Jurkat, Clone E6-1 (cell line): ENCODE data around the gene SOX30.

Experiments used
- DNase-seq: peaks from one replicate; pipeline ENCODE4 v3.0.0-alpha.2; 2011; ENCODE audit warnings: low read depth, low spot score
- H3K4me3 ChIP-seq: 2 replicates; pipeline ENCODE4 v1.5.1; 2011; ENCODE audit warnings: mild to moderate bottlenecking, low read length, control low read depth, moderate library complexity

The SOX30 gene

DNA sequence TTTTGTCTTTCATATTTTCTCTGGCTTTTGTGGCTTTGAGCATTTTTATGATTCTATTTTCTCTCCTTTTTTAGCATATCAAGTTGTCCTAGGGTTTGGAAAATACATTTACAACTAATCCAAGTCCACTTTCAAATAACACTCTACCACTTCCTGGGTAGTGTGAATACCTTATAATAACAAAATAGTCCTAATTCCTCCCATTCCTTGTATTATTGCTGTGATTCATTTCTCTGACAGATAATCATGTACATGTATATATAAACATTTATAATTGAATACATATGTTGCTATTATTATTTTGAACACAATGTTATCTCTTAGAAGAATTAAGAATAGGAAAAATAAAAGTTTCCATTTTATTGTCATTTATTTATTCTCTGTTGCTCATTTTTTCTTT, 61.8 kb downstream of the SOX30 start:
- DNase-seq, result no peak
- H3K4me3 ChIP-seq, result no peak overlapping the region

GRCh38 chr5:157584628-157585027, 67.6 kb downstream of the SOX30 start:
- DNase-seq, result no peak

DNA sequence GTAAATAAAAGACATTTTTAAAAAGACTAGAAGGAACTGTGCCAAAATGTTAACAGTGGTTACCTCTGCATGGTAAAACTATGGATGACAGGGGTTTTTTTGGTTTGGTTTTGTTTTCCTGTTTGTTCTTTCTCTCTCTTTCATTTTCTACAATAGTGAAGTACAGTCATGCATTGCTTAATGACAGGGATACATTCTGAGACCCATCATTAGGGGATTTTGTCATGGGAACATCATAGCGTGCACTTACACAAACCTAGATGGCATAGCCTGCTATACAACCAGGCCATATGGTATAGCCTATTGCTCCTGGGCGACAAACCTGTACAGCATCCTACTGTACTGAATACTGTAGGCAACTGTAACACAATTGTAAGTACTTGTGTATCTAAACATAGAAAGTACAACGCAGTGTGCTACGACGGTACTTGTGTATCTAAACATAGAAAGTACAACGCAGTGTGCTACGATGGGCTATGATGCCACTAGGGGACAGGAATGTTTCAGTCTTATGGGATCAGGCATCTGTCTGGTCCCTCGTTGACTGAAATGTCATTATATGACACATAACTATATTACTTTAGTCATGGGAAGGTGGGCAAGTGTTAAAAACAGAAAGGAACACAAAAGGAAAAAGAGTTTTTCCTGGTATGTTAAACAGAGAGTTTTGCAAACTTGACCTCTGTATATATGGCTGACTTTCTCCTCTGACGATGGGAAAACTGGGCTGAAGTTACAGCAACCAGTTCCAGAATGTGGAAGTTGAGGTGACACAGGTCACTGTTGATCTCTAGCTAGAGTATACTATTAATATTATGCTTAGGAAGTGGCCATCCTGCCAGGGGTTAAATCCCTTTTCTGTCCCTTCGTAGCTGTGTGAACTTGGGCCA, 69.3 kb downstream of the SOX30 start:
- DNase-seq, result no peak
- no peak overlapping the region for H3K4me3 ChIP-seq

More at GRCh38 chr5:157584628-157585027, 67.6 kb downstream of the SOX30 start:
- no peak overlapping the region for H3K4me3 ChIP-seq

GRCh38 chr5:157581901-157582300, 70.3 kb downstream of the SOX30 start:
- no peak for DNase-seq
- H3K4me3 ChIP-seq, result no peak overlapping the region

GRCh38 chr5:157578079-157578780, 74.0 kb downstream of the SOX30 start:
- no peak for DNase-seq

DNA sequence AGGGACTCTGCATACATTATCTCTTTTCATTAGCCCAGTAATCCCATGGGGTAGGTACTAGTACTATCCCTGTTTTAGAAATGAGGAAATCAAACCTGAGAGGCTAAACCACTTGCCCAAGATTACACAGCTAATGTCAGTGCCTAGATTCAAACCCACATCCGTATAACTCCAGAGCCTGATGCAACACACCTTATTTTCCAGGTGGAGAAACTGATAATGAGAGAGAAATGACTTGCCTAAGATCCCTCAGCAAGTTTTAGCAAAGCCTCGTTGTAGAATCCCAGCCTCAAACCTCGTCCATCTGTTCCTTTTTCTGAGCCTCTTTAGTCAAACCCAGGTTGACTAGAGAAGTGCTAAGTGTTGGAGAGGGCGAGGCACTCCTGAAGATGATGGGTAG, 75.6 kb downstream of the SOX30 start:
- H3K4me3 ChIP-seq, result no peak overlapping the region
- DNase-seq, result no peak

More at GRCh38 chr5:157578079-157578780, 74.0 kb downstream of the SOX30 start:
- H3K4me3 ChIP-seq, result no peak overlapping the region
